DMS53 treated with DMSO at 0.1 percent for 48 hours (cell line): ENCODE measurements around the gene UGT1A10.
"Not testable (repeated sequence)": the region's sequence is repeated elsewhere in the genome, so short reads cannot be mapped to it uniquely, and the experiment has no call there.

ENCODE experiments used
- DNase-seq: peaks from one replicate; lab custom pipeline; 2025; ENCODE audit not compliant: unreplicated experiment; lab: John Stamatoyannopoulos, UW

UGT1A10 gene

DNA sequence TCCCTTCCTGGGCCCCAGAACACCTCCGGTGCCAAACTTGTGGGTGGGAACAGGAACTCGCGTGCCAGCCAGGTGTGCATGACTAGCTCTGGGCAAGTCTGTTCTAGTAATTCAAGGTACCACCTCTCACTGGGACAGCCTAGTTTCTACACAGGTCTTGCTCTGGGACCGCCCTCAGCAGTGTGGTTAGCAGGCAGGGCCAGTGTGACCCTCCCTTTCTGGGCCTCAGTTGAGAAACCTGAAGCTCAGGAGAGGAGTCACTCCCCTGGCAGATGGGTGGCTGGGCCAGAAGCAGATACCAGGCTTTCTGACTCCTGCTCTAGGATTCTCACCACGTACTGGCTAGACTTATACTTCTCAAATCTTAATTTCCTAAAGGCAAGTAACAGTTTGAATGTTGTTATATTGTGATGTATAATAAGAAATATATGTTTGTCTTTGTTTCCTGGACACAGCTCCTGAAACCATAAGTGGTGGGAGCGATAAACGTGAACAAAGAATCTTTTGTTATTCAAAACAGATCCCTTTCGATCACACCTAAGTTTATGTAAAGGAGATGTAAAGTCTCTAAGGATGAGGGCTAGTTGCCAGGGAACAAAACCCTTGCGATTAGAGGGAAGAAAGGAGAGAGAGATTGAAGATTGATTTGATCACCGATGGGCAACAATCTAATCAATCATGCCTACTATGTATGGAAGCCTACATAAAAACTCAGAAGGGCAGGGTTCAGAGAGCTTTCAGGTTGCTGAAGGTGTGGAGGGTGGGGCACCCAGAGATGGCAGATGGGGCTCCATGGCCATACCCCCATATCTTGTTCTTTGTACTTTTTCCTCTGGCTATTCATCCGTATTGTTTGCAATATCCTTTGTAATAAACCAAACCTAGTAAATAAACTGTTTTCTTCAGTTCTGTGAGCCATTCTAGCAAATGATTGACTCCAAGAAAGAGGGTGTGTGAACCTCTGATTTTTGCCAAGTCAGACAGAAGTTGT is 55.5 kb downstream of the UGT1A10 start:
- DNase-seq: no peak

DNA sequence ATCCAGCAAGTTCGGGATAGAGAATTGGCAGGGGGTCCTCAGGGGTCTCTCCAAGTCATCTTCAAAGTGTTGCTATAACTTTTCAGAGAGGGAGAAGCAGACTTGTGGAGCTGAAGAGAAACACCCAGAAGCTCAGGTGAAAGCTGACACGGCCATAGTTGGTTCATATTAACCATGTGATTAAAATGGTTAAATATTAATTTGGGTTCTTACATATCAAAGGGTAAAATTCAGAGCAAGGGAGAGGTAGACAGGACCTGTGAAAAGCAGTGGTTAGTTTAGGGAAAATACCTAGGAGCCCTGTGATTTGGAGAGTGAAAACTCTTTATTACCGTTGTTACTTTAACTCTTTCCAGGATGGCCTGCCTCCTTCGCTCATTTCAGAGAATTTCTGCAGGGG is 56.4 kb downstream of the UGT1A10 start, which contains the start of gene UGT1A6:
Gene UGT1A6 (plus strand): TSS at position 243 of the 400 bp plus-strand sequence. CDS start 115 bp downstream, at position 358.
- DNase-seq: no peak

DNA sequence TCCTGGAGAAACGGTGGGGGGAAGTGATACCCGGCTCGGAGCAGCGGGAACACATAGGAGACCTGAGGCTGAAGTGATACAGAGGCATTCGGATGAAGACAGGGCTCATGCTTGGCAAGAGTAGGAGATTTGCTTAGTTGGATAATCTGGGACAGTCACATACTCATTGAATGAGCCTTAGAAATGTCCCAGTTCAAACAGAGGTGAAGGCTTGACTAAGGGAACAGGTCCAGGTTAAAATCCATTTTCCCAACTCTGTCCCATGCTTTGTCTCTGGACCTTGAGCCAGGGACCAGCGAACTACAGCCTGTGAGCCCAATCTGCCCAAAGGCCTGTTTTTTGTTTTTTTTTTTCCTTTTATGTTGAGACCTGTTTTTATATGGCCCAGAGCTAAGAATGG is 57.7 kb downstream of the UGT1A10 start:
- no peak for DNase-seq

DNA sequence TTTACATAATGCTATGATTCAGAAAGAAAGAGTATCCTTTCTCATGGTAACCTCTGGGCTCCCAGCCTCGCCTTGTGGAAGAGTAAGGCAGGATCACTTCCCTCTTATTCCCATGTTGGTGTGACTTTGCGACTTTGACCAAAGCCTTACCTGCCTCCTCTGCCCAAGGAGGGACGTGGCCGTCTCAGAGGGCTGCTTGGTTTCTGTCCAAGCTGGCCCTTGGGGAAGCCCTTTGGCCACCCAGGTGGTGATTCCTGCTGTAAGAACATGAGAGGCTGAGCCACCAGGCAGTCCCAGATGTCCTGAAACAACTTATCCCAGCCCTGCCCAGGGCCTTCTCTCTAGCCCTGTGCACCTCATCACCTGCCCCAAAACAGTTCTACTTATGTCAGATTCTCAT is 62.5 kb downstream of the UGT1A10 start:
- no peak for DNase-seq

DNA sequence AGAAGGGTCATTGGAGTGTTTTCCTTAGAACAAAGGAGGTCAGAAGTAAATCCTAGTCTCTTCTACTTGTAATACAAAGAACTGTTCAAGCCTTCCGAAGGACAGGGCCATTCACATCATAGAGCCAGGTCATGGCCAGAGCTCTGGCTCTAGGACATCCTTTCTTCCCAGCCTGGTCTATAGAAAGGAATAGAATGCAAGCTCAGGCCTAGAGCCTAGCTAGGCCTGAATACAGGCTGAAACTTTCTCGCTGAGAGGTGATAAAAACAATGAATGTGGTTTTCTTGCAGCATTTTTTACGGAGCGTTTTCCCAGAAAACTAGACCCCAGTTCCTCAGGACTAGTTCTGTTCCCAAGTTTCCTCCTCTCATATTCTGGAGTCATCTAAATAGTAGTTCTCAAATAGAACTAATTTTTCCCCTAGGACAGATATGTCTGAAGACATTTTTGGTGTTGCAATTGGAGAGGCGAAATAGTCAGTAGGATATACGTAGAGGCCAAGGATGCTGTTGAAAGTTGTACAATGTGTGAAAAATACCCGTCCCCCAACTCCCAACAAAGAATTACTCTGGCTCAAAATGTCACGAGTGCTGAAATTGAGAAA is 63.3 kb downstream of the UGT1A10 start:
- no peak for DNase-seq

DNA sequence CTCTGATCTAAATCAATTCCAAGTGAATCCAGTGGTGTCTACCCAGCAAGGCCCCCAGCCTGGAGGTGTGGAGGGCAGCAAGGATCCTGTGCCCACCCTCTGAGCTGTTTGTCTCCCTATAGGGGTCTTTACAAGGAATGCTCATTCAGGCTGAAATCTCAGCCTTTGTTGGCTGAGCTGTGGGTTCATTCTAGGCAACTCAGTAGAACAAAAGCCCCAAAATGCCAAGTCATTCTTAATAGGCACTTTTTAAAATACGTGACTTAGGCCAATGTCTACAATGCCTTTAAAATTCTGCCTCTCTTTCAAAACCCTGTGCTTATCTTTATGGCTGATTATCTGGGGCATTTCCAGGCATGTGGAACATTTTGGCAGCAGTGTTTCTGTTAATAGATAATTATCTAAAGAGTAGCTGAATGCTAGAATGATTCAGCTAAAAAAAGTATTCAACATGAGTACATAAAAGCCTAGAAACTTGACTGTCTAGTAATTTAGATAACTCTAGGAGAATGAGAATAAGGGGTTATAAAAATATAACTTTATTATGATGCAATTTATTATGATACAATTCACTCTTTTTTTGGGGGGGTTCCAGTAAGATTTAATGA is 63.9 kb downstream of the UGT1A10 start:
- no peak for DNase-seq

DNA sequence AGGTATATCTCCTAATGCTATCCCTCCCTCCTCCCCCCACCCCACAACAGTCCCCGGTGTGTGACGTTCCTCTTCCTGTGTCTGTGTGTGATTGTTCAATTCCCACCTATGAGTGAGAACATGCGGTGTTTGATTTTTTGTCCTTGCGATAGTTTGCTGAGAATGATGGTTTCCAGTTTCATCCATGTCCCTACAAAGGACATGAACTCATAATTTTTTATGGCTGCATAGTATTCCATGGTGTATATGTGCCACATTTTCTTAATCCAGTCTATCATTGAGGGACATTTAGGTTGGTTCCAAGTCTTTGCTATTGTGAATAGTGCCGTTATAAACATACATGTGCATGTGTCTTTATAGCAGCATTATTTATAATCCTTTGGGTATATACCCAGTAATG is 64.6 kb downstream of the UGT1A10 start:
- DNase-seq: not testable (repeated sequence)

DNA sequence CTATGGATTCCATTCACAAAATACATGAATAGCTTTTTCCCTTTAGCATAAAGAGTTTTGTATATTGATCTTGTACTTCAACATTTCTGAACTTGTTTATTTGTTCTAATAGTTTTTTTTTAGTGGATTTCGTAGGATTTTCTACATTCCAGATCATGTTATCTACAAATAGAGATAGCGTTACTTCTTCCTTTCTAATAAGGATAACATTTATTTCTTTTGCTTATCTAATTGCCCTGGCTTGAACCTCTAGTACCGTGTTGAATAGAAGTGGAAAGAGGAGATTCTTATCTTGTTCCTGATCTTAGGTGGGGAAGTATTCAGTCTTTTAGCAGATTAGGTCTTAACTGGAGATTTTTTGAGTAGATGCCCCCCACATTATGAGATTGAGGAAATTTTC is 66.0 kb downstream of the UGT1A10 start:
- DNase-seq: no peak

DNA sequence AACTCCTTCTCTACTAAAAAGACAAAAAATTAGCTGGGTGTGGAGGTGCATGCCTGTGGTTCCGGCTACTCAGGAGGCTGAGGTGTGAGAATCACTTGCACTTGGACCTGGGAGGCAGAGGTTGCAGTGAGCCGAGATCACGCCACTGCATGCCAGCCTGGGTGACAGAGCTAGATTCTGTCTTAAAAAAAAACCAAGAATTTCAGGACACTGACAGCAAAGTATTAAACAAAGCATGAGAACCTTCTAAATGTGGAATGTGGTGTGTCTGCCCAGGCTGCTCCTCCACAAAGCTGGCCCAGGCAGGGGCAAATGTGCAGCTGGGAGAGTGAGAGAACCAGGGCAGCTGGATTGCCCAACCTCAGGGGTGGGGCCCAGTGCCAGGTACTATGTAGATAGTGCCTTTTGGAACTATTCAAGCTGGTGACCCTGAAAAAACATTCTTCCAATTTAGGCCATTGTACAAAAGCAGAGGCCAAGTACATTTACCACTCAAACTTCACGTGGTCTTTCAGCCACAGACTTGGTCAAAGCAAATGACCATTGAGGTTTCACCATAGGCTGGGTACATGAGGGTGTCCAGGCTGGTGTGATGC is 69.8 kb downstream of the UGT1A10 start:
- DNase-seq: no peak

DNA sequence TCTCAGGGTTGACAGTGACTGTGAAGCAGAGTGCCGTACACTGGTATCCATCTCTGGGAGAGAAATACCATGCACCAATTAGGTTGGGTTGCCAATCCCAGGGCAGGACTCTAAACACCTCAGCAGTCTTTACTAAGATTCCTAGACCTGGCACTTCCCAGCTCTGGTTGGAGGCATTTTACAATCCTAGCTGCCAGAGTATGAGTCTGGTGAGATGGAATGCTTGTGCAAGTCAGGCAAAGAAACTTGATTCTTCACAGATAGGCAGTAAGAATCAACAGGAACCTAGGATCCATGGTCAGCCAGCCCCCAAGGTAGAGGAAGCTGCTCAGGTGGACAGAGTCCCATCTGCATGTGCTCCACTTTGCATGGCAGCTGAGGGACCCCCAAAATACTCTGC is 70.5 kb downstream of the UGT1A10 start:
- DNase-seq: no peak

DNA sequence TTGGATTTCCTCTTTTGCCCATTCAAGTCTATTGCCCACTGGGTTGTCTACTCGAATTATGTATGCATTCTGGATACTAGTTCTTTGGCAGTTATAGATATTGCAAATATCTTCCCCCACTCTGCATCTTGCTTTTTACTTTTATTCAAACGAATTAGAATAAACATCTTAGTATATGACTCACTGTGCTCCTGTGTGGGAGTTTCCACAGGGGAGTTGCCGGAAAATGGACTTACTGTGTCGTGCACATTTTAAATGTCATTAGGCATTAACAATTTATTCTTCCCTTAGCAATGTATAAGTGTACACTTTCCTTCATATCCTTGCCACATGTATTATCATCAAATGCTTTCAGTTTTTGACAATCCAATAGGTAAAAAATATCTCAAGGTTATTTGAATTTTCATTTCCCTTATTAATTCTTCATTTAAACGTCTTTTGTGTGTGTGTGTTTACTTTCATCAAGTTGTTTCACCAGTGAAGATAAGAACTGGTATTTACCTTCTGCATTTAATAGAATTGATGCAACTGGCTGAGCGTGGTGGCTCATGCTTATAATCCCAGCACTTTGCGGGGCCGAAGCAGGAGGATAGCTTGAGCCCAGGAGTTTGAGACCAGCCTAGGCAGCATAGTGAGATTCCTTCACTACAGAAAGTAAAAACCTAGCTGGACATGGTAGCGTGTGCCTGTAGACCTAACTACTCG is 71.8 kb downstream of the UGT1A10 start:
- no peak for DNase-seq

DNA sequence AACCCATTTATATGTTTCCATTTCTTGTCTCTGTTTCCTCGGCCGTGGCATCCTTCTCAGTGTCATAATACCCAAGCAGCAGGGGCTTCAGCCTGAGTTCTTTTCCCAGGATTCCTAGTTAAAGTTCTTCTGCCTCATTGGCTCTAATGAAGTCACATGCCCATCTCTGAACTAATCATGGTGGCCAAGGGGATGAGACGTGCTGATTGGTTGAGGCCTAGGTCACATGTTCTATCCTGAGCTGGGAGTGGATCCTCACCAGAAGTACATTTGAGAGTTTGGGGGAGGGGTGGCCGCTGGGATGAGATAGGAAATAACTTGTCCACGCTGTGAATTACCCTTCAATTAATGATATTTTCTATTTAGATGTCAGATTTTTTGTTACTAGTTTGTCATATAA is 72.7 kb downstream of the UGT1A10 start:
- DNase-seq: no peak

DNA sequence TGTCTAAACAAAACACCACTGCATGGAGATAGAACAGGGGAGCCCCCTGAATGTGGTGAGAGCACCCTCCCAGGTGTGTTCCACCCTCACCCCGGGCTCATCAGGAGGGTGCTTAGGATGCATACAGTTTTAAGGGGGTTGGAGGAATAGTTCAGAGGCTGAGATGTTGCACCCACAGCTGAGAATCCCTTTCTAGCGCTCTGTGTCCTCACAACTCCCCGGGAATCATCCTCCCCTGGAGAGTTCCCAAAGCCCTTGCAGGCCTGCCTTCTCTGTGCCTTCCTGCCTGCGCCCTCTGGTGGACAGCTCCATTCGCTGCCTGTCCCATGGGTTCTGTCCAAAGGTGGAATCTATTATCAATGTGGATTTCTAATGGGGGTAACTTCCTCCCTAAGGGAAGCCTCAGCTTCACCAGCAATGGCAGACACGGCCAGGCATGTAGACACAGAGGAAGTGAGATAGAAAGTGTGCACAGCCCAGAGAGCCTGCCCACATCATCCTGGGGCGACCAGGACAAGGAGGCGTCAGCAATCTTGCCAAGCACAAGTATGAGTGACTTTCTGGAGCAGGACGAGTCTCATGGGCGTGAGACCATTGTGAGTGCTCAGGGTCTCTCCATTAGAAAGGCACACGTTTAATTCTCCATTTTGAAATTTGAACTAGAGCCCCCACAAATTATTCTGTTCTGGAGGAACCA is 75.2 kb downstream of the UGT1A10 start:
- peak; percentile 39 for DNase-seq

DNA sequence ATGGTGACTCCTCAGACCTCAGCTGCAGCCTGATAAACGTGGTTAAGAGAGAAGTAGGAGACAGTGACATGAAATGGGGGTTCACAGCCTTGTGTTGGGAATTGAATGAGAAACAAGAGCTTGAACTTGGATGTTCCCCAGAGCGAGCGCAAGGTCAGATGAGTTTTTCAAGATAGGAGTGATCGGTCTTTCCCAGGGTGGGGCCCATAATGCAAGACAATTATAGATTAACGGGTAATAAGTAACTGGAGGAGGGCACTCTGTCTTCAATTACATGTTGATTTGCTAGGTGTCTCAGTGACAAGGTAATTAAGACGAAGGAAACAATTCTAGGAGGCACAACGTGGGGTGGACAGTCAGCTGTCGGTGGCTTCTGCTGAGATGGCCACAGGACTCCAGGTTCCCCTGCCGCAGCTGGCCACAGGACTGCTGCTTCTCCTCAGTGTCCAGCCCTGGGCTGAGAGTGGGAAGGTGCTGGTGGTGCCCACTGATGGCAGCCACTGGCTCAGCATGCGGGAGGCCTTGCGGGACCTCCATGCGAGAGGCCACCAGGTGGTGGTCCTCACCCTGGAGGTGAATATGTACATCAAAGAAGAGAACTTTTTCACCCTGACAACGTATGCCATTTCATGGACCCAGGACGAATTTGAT is 76.5 kb downstream of the UGT1A10 start, which contains the start of gene UGT1A5:
Gene UGT1A5 (plus strand): TSS at position 297 of the 651 bp plus-strand sequence. CDS start 85 bp downstream, at position 382.
- no peak for DNase-seq

DNA sequence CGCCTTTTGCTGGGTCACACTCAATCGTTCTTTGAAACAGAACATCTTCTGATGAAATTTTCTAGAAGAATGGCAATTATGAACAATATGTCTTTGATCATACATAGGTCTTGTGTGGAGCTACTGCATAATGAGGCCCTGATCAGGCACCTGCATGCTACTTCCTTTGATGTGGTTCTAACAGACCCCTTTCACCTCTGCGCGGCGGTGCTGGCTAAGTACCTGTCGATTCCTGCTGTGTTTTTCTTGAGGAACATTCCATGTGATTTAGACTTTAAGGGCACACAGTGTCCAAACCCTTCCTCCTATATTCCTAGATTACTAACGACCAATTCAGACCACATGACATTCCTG is 77.0 kb downstream of the UGT1A10 start:
- DNase-seq: no peak

DNA sequence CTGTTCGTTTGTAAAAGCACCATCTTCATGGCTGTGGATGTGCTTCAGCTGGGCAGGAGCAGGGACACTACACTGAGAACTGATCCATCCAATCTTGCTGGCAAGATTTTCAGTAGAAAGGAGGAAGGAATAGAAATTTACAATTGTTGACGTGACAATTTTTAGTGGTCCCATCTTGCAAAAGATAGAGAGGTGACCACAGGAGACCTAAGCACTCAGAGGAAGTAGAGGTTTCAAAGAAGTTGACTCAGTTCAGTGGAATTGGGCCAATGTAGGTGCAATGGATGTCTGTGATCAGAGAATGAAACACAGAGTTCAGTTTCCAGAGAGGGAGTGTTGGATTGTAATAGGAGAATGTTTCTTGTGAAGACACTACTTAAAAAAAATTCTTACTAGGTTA is 77.9 kb downstream of the UGT1A10 start:
- DNase-seq: no peak

DNA sequence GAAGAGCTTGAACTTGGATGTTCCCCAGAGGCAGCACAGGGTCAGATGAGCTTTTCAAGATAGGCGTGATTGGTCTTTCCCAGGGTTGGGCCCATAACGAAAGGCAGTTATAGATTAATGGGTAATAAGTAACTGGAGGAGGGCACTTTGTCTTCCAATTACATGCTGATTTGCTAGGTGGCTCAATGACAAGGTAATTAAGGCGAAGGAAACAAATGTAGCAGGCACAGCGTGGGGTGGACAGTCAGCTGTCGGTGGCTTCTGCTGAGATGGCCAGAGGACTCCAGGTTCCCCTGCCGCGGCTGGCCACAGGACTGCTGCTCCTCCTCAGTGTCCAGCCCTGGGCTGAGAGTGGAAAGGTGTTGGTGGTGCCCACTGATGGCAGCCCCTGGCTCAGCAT is 82.3 kb downstream of the UGT1A10 start, which contains the start of gene UGT1A4:
Gene UGT1A4 (plus strand): TSS at position 185 of the 400 bp plus-strand sequence. CDS start 85 bp downstream, at position 270.
- no peak for DNase-seq

DNA sequence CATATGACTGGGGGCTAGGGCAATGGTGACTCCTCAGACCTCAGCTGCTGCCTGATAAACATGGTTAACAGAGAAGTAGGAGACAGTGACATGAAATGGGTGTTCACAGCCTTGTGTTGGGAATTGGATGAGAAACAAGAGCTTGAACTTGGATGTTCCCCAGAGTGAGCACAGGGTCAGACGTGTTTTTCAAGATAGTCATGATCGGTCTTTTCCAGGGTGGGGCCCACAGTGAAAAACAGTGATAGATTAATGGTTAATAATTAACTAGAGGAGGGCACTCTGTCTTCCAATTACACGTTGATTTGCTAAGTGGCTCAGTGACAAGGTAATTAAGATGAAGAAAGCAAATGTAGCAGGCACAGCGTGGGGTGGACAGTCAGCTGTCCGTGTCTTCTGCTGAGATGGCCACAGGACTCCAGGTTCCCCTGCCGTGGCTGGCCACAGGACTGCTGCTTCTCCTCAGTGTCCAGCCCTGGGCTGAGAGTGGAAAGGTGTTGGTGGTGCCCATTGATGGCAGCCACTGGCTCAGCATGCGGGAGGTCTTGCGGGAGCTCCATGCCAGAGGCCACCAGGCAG is 92.6 kb downstream of the UGT1A10 start, which contains the start of gene UGT1A3:
Gene UGT1A3 (plus strand): TSS at position 320 of the 579 bp plus-strand sequence. CDS start 85 bp downstream, at position 405.
- DNase-seq: no peak
